Measurements from ENCODE around the gene FNDC3A.

FNDC3A gene

DNA sequence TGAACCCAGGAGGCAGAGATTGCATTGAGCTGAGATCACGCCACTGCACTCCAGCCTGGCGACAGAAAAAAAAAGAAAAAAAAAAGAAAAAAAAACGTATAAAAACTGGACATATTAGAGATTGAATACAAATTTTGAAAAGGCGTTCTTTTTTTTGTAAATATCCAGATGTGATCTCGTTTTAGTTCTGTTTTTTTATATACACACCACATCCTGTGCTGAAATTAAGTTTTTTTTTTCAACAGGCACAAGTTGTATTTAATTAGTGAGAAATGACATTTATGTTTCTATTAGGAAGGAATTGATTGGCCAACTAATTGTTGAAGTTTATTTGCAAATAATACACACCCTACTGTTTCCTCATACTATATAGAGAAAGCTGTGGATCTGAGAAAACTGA lies 275.6 kb downstream of the FNDC3A start:
- DNase-seq (ENCODE audit: low read depth in 2 of 2), result no peak

- no peak for DNase-seq (ENCODE audit: low read depth in 2 of 2)
Observed at GRCh38 chr13:49253310-49253709, 277.6 kb downstream of the FNDC3A start.

DNA sequence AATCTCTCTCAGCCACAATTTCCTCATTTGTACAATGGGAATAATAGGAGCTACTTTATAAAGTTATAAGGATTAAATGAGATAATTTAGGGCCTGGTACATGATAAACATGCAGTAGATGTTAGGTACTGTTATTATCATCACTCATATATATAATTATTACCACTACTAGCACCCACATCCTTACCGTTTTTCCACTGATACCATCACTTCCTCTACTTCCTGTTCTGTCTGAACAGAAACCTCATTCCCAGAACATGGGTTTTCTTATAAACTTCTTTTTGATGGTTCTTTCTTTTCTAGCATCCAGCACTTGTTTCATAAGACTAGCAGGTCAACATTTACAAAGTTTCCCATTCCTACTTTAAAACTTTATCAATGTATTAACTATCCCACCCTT lies 278.3 kb downstream of the FNDC3A start:
- DNase-seq (ENCODE audit: low read depth in 2 of 2), result no peak

DNA sequence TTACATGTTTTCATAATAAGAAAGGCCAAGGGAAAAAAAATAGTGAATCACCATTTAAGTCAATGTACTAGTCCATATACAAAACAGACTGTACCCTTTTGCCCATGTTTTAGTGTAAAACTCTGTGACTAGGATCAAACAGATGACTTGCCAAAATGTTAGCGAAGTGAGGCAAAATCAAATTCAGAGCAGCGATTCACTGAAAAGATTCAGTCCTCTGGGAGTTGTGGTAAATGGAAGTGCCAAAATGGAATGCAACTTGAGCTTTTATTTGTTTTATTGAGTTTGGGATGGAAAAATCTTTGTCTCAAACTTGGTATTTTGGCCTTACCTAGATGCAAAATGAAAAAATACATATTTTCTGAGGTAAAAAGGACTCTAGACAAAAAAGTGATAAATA lies 281.1 kb downstream of the FNDC3A start:
- no peak for DNase-seq (ENCODE audit: low read depth in 2 of 2)

GRCh38 chr13:49258089-49258796 lies 282.5 kb downstream of the FNDC3A start:
- DNase-seq (ENCODE audit: low read depth in 2 of 2), result no peak

Data from activated CD4-positive, alpha-beta T cell treated with anti-CD3 and anti-CD28 coated beads for 24 hours (primary cell).